ENCODE results near the gene C1R. TPM values are rescaled to one million over a fixed set of nuclear protein-coding genes. Genes with fewer than 3 reads are reported as not detected.

Gene C1R
- total and polyA plus RNA-seq, 2 of the 8 experiments (the other 6 are each of a cell fraction or from before 2014, with no cell fraction given) = 6.9 to 16.3 TPM

GRCh38 chr12:7130701-7131501 is 38.7 kb upstream of the C1R start:
- no peak overlapping the region; the same call in 1 of the 2 replicates for H3K18ac ChIP-seq (ENCODE audit: extremely low read depth, low read length)
- H3K9ac ChIP-seq (replicated peaks in 1 of 4; ENCODE audit: extremely low read depth in 1 of 4, low read depth in 3 of 4, low read length in 3 of 4) = peak overlapping the region in 2 of 4 experiments; percentile 6 to 36; a peak in 1 of 7 replicates
- no peak overlapping the region for H4K5ac ChIP-seq (ENCODE audit: insufficient read length, low read depth, low read length)
- H2BK20ac ChIP-seq (ENCODE audit: low read length) = no peak overlapping the region
- peak in 1 of 2 experiments; percentile 78 for DNase-seq (ENCODE audit: low read depth in 1 of 2, low spot score in 2 of 2)
- H3K4me3 ChIP-seq (ENCODE audit: extremely low read depth in 1 of 4, insufficient read depth in 2 of 4, low read depth in 3 of 4, low read length in 4 of 4) = peak overlapping the region; percentile 68 to 82 (median 74)
- no peak overlapping the region for H3K27ac ChIP-seq (ENCODE audit: low read depth, low read length)
- no peak overlapping the region for H2BK12ac ChIP-seq (ENCODE audit: low read depth, low read length)
- 4% methylated on average over 25 of the region's 32 CpGs; no CpG with 5 or more reads in 1 of the 2 experiments for WGBS, 2 experiments (ENCODE audit: extremely low coverage in 1 of 2, insufficient coverage in 1 of 2, insufficient read length in 1 of 2, insufficient replicate concordance in 2 of 2, low coverage in 1 of 2, low lambda C conversion rate in 2 of 2, missing lambda C conversion rate in 1 of 2)
- H2AFZ ChIP-seq (ENCODE audit: low read length) = no peak overlapping the region; the same call in none of the 2 replicates
- FAIRE-seq = no peak
- CTCF ChIA-PET (ENCODE audit: partially characterized antibody) = interaction anchor here (0.6 to 1.8 kb wide), 11 partner anchors 9 to 112 kb away, joined by 3 to 8 read pairs (median 3); partner anchors contain the start of gene LPCAT3
- H2BK15ac ChIP-seq (ENCODE audit: low read length) = no peak overlapping the region
- H2AK5ac ChIP-seq (ENCODE audit: low read depth, low read length) = no peak overlapping the region
- no peaks in the 10 kb centered on the region for H3K79me2 ChIP-seq (ENCODE audit: control insufficient read depth in 1 of 2, insufficient read depth in 2 of 2, low read length in 2 of 2)
- no peak overlapping the region for H3K14ac ChIP-seq (ENCODE audit: insufficient read length)
- H4K91ac ChIP-seq (replicated peaks; ENCODE audit: insufficient read length, low read length) = no peak overlapping the region
- no peak overlapping the region for H3K56ac ChIP-seq (replicated peaks; ENCODE audit: insufficient read length, low read depth, low read length)
- H3K27me3 ChIP-seq (replicated peaks in 1 of 4; ENCODE audit: control insufficient read depth in 3 of 4, extremely low read depth in 1 of 4, insufficient read depth in 3 of 4, low read length in 3 of 4) = peaks cover 0 to 9% (median 5%) of the 10 kb centered on the region in 4 experiments; a peak in 5 of 7 replicates
- H3K23ac ChIP-seq (ENCODE audit: insufficient read length) = no peak overlapping the region
- peaks cover 0 to 3% of the 10 kb centered on the region in 2 experiments for H4K20me1 ChIP-seq (replicated peaks in 1 of 2; ENCODE audit: control insufficient read depth in 1 of 2, insufficient read depth in 2 of 2, low read length in 2 of 2)
- 0 out of 2 replicates have a peak overlapping the region, but pooled peaks have one; percentile 24 for H2BK5ac ChIP-seq (ENCODE audit: low read depth, low read length)
- peak overlapping the region; percentile 57 for H3K4ac ChIP-seq (replicated peaks; ENCODE audit: insufficient read length, low read depth, low read length)
- peak overlapping the region; percentile 62; the same call in 1 of the 2 replicates for H4K8ac ChIP-seq (ENCODE audit: extremely low read depth, insufficient read depth, low read length)
- H3K4me2 ChIP-seq (ENCODE audit: insufficient read depth in 1 of 2, low read depth in 2 of 2, low read length in 2 of 2) = peak overlapping the region; percentile 90 to 100
- POLR2A ChIA-PET (ENCODE audit: partially characterized antibody) = interaction anchor here (0.9 to 3.4 kb wide), 10 partner anchors 10 to 186 kb away, joined by 3 to 21 read pairs (median 5); partner anchors contain the start of genes C12orf57 and RNU7-1
- no peak overlapping the region for H2BK120ac ChIP-seq (replicated peaks; ENCODE audit: low read depth, low read length)
- H3K79me1 ChIP-seq (ENCODE audit: low read depth, low read length) = peaks cover 2% of the 10 kb centered on the region; the same call in 1 of the 2 replicates
- H3K36me3 ChIP-seq (ENCODE audit: control insufficient read depth in 2 of 4, insufficient read depth in 4 of 4, low read length in 3 of 4) = peaks cover 0 to 7% (median under 1%) of the 10 kb centered on the region in 4 experiments; a peak in 4 of 8 replicates
- peaks cover 19% of the 10 kb centered on the region for H3K23me2 ChIP-seq (ENCODE audit: low read depth, low read length)
- H3K9me3 ChIP-seq (ENCODE audit: insufficient read depth in 2 of 2, low read depth in 1 of 2, low read length in 1 of 2) = no peaks in the 10 kb centered on the region
- H3K4me1 ChIP-seq (replicated peaks in 1 of 4; ENCODE audit: control insufficient read depth in 3 of 4, insufficient read depth in 4 of 4, low read length in 3 of 4) = peaks cover 0 to 18% (median 7%) of the 10 kb centered on the region in 4 experiments; a peak in 6 of 7 replicates
- TF ChIP-seq ASH2L (IDR thresholded peaks at IDR 0.05; ENCODE audit: low read length) (peak; percentile 26), CTCF (IDR thresholded peaks at IDR 0.05; ENCODE audit: control extremely low read depth in 1 of 3, insufficient read depth in 1 of 3, low read depth in 1 of 3, low read length in 3 of 3) (peak in 1 of 3 experiments; percentile 15; a peak in 1 of 4 replicates), PHF8 (conservative IDR thresholded peaks at IDR 0.05; ENCODE audit: low read depth, low read length) (no peak), CTBP2 (IDR thresholded peaks at IDR 0.05; ENCODE audit: borderline replicate concordance, insufficient read depth, insufficient read length, low read length) (peak; percentile 29), SIN3A (conservative IDR thresholded peaks at IDR 0.05 in 1 of 2, IDR thresholded peaks at IDR 0.05 in 1 of 2; ENCODE audit: low read depth in 1 of 2, low read length in 2 of 2) (peak; percentile 13 to 88; a peak in 2 of 4 replicates), SAP30 (IDR thresholded peaks at IDR 0.05; ENCODE audit: insufficient read depth, insufficient replicate concordance, low read length) (peak; percentile 93)
